DMS114 treated with DMSO at 0.1 percent for 48 hours (cell line): Measurements from ENCODE around the gene MPC2.
"Not testable (repeated sequence)": the region's sequence is repeated elsewhere in the genome, so short reads cannot be mapped to it uniquely, and the experiment has no call there.

ENCODE experiments used
- DNase-seq: peaks from one replicate; lab custom pipeline; 2025; ENCODE audit not compliant: unreplicated experiment; lab: John Stamatoyannopoulos, UW

The MPC2 gene

GRCh38 chr1:167935216-167936067 lies 1.4 kb downstream of the MPC2 start:
- peak; percentile 18 for DNase-seq

- no peak for DNase-seq
Measured at GRCh38 chr1:167934426-167935215, 2.3 kb downstream of the MPC2 start.

GRCh38 chr1:167933788-167934187 lies 3.1 kb downstream of the MPC2 start:
- DNase-seq: no peak

- DNase-seq: no peak
Measured at GRCh38 chr1:167929725-167930124, 7.1 kb downstream of the MPC2 start.

- not testable (repeated sequence) for DNase-seq
Measured at GRCh38 chr1:167928919-167929318, 8.0 kb downstream of the MPC2 start.

GRCh38 chr1:167928457-167928852 lies 8.4 kb downstream of the MPC2 start:
- no peak for DNase-seq

- DNase-seq: no peak
Measured at GRCh38 chr1:167927046-167927754, 9.7 kb downstream of the MPC2 start.

GRCh38 chr1:167926486-167926997 lies 10.3 kb downstream of the MPC2 start:
- DNase-seq: no peak

- DNase-seq: no peak
Measured at GRCh38 chr1:167924543-167925231, 12.2 kb downstream of the MPC2 start.

GRCh38 chr1:167924102-167924501 lies 12.8 kb downstream of the MPC2 start:
- no peak for DNase-seq

GRCh38 chr1:167923324-167924056 lies 13.4 kb downstream of the MPC2 start:
- DNase-seq: no peak

GRCh38 chr1:167922611-167923074 lies 14.2 kb downstream of the MPC2 start:
- no peak for DNase-seq

GRCh38 chr1:167922023-167922422 lies 14.8 kb downstream of the MPC2 start:
- DNase-seq: no peak

- no peak for DNase-seq
Measured at GRCh38 chr1:167916766-167917511, 19.9 kb downstream of the MPC2 start.

GRCh38 chr1:167915569-167915968 lies 21.3 kb downstream of the MPC2 start:
- no peak for DNase-seq

- no peak for DNase-seq
Measured at GRCh38 chr1:167913895-167914496, 22.9 kb downstream of the MPC2 start, which contains the start of gene ADCY10. Gene ADCY10 (minus strand): TSS chr1:167914134. CDS start chr1:167905140, 8,994 bp downstream.

- no peak for DNase-seq
Measured at GRCh38 chr1:167912294-167912693, 24.6 kb downstream of the MPC2 start.

- no peak for DNase-seq
Measured at GRCh38 chr1:167911413-167911812, 25.5 kb downstream of the MPC2 start.

- no peak for DNase-seq
Measured at GRCh38 chr1:167910530-167910929, 26.3 kb downstream of the MPC2 start.
